Stimulated activated CD4-positive, alpha-beta T cell treated with anti-CD3 and anti-CD28 coated beads, Interleukin-2, amount 100 ng/mL, for 24 hours (primary cell): ENCODE results near the gene STEAP2.
"Not testable (repeated sequence)": the region's sequence is repeated elsewhere in the genome, so short reads cannot be mapped to it uniquely, and the experiment has no call there.

Experiments used
- DNase-seq, 2 donors: peaks; one replicate each; pipeline ENCODE4 v3.0.0-alpha.2; 2020

STEAP2 gene

GRCh38 chr7:90211391-90212148, at the start of gene STEAP2:
Gene STEAP2 (plus strand): TSS chr7:90211740. CDS start chr7:90225083, 13,343 bp downstream.
- peak; percentile 23 to 62 for DNase-seq

GRCh38 chr7:90163534-90163933, 48.0 kb upstream of the STEAP2 start:
- DNase-seq = no peak

DNA sequence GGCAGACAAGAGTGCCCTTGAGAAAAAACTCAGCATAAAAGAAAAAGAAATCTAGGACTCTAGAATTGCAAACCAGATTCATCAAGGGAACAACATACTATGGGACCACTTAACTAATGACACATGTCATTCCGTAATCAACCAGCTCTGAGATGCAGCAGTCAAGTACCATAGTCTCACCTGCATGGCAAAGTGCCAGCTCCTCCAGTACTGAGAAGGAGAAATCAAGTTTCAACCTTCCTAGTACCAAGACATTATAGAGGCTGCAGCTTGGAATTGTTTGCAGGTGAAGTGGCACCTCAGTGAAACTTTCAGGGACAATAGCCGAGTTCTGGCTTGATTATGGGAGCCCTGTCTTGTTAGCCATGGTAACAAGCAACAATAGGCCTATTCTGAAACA, 45.8 kb upstream of the STEAP2 start:
- DNase-seq = no peak

- DNase-seq = no peak
Measured at GRCh38 chr7:90166153-90166552, 45.4 kb upstream of the STEAP2 start.

- DNase-seq = no peak
Measured at GRCh38 chr7:90167361-90167760, 44.2 kb upstream of the STEAP2 start.

DNA sequence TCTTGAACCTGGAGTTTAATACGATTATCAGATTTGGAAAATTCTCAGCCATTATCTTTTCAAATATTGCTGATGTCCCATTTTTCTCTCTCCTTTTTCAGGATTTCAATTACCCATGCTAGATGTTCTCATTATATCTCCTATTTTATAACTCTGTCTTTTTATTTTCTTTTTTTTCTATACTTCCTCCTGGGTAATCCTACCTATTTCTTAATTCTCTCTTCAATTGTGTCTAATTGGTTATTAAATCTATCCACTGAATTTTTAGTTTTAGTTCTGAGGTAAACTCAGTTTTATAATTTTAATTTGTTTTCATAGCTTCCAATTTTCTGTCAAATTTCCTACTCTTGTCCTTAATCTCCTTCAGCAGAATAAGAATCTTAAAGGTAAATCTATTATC, 41.6 kb upstream of the STEAP2 start:
- no peak for DNase-seq

DNA sequence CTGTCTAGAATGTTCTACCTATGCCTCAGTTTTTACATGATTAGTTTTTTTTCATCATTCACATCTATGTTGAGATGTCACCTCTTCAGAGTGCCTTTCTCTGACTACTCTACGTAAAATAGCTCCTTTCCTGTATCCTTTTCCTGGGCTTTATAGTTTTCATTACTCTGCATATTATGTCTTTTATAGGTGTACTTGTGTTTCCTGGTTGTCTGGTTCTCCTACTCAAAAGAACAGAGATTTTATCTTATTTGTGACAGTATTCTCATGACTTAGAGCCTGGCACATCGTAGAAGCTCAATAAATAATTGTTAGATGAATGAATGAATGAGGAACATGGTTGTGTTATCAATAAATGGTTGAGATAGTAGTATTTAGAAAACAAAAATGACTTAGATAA, 39.4 kb upstream of the STEAP2 start:
- no peak for DNase-seq

GRCh38 chr7:90172624-90173023, 38.9 kb upstream of the STEAP2 start:
- no peak for DNase-seq

DNA sequence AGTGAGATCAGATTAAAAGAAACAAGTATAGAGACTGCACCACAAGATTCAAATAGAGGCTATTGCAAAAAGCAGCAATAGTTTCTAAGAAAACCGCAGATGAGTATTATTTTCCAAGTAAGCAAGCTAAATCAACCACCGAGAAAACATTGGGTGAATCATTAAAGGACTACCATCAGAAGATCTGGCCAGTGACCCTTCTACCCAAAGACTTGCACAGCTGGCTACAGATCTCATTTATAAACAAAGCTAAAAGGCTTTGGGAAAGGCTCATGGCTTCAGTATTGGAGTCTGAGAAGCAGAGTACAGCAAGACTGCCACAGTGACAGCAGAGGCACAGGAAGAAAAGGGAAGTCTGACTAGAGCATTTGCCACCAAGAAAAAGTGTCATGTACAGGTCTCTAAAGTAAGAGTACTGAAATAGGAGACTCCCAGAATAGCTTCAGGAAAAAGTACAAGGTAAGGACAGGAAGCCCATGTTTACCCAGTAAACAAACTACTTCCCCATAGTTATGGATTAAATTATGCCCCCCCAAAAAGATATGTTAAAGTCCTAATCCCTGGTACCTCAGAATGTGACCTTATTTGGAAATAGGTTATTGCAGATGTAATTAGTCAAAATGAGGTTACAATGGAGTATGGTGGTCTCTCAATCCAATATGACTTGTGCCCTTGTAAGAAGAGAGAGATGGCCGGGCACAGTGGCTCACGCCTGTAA, 38.3 kb upstream of the STEAP2 start:
- DNase-seq = no peak

DNA sequence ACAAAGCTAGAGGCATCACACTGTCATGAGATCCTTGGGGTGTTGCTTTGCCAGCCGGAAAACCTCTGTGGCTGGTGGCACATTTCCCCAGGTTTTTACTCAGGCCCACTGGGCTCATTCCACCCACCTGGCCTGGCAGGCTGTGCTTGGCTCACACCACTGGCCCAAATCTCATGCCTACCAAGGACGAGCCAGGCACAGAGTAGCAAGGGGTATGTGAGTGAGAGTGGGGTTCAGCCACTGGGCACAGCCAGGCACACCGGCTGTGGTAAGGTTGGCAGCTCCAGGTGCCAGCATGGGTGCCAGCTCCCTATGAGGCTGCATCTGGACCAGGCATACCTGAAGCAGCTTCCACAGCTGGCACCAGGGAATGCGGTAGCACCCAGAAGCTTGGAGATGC, 35.9 kb upstream of the STEAP2 start:
- no peak for DNase-seq

- no peak for DNase-seq
Measured at GRCh38 chr7:90176195-90176594, 35.3 kb upstream of the STEAP2 start.

GRCh38 chr7:90178166-90178565, 33.4 kb upstream of the STEAP2 start:
- no peak for DNase-seq

DNA sequence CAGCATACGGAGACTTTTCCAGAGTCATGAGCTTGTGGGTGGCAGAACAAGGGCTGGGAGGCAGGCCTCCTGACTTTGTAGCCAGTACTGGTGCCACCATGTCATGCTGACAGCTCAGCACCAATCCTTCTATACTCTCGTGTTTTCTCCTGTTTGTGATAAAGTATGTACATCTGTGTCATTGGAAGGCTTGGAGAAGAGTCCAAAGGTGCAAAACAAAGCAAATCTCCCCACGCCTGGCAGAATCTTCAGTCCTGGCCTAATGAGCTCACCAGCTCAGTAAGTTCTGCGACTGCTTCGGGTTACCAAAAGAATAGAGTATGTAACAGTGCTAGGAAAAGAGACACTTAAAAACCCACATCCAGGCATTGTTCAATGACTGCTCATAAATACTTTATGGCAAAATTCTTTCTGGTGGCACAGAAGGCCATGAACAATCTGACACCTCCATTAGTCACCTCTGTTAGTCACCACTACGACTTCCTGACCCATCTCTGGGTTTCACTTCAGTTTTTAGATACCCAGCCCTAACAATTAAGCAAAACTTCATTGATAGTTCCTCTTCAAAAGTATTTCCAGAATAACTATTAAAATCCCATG, 32.8 kb upstream of the STEAP2 start:
- no peak for DNase-seq

- DNase-seq = no peak
Measured at GRCh38 chr7:90180011-90180585, 31.4 kb upstream of the STEAP2 start.

DNA sequence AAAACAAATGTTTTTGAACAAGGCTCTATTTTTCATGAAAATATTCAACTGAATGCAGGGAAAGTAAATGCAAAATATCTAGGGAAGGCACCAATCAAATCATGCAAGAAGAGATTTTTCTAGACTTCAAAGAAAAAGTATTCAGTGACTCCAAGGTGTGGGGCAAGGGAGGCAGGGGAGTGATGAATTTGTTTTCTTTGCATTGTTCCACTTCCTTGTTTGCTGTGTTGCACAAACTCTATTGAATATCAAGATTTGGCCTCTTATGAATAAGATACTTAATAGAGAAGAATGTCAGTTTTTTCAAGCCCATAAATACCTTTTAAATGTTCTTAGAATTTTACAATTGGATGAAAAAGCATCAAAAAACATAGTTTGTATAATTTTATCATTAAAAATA, 30.9 kb upstream of the STEAP2 start:
- DNase-seq = no peak

- DNase-seq = no peak
Measured at GRCh38 chr7:90181485-90181884, 30.1 kb upstream of the STEAP2 start.

DNA sequence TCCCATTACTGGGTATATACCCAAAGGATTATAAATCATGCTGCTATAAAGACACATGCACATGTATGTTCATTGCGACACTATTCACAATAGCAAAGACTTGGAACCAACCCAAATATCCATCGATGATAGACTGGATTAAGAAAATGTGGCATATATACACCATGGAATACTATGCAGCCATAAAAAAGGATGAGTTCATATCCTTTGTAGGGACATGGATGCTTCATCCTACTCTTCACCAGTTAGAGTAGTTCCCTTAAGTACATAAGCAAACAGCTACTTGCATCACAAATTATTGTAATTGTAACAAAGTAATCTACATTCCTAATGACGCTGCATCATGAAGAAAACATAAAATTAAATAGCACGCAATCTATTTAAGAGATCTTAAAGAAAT, 25.2 kb upstream of the STEAP2 start:
- not testable (repeated sequence) for DNase-seq

DNA sequence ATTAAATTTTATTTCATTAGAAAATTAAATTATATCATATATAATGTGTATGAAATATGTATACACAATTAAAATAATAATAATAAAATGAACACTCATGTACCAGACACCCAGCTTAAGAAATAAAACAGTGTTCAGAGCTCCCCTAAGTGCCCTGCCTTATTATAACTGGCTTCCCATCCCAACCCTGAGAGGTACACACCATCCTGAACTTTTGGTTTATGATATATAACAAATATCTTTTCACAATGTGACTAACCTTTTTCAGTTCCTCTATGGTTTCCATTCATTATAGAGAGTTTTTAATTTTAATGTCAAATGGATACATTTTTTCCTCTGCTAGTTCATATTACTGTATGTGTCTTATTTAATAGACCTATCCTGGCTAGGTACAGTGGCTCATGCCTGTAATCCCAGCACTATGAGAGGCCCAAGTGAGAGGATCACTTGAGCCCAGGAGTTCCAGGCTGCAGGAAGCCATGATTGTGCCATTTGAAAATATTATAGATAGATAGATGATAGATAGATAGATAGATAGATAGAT, 24.0 kb upstream of the STEAP2 start:
- DNase-seq = no peak

DNA sequence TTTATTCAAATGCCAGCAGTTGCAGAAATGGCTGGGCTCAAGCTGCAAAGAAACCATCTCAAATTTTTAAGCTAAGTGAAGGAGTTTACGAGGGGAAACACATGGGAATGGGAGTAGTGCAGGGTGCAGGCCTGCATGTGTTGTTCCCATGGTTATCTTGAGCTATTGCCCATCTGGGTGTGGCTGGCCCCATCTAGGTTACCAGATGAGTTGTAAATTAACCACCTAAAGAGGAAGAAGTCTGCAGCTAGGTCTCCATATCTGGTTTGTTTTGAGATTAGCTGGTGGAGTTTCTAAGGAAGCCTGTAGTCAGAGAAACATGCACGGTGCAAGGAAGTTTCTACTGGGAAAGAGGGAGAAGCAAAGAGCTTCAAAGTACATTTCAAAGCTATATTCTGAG, 23.3 kb upstream of the STEAP2 start:
- DNase-seq = no peak

DNA sequence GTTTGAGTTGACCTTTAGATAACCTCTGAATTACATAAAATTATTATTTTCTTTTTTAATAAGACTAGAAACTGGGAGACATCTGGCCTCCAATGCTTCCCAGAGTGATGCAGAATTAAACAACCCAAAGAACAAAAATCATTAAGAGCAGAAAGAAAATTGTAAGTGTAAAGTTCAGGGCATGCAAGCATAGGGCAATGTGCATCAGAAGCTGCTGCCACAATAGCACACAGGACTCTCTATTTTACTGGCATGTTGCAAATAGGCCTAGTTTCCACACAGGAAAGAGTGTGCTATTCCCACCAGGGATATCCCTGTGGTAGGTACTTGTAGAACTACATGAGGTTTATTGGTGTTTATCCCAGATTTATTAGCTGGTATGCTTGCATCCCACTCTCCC, 20.5 kb upstream of the STEAP2 start:
- DNase-seq = no peak

- DNase-seq = no peak
Measured at GRCh38 chr7:90191648-90192047, 19.9 kb upstream of the STEAP2 start.

- no peak for DNase-seq
Measured at GRCh38 chr7:90192876-90193750, 18.4 kb upstream of the STEAP2 start.
